Transverse colon (tissue), 4 donors: ENCODE measurements around the gene IQSEC3.

Experiments
- CTCF ChIP-seq, 5 experiments: fragments of 200-600 bp in 3 of 5; fragments of 450-650 bp in 2 of 5; sonication (generic) in 3 of 5; IDR thresholded peaks; 1 replicate in 2 of 5; 2 replicates in 3 of 5; pipeline ENCODE4 v1.5.1; 2016 to 2017; ENCODE audit warnings: antibody characterized with exemption in 5 of 5, inconsistent platforms in 3 of 5, mild to moderate bottlenecking in 2 of 5, moderate library complexity in 1 of 5
- POLR2A ChIP-seq: fragments of 450-650 bp; IDR thresholded peaks from one replicate; pipeline ENCODE4 v1.6.1; 2016; ENCODE audit warnings: antibody characterized with exemption, mild to moderate bottlenecking, moderate library complexity
- POLR2AphosphoS5 ChIP-seq, 3 donors: sonication (generic); formaldehyde crosslinking; IDR thresholded peaks; one replicate each; pipeline ENCODE4 v1.6.1; 2016; ENCODE audit warnings: antibody characterized with exemption in 3 of 3

- no peak for TF ChIP-seq CTCF (IDR thresholded peaks at IDR 0.05)
- no peak for TF ChIP-seq POLR2A
- TF ChIP-seq POLR2AphosphoS5 (IDR thresholded peaks at IDR 0.05) = no peak
Measured at GRCh38 chr12:109446-109845, 42.9 kb downstream of the IQSEC3 start.
